ENCODE results near the gene CSTPP1. TPM values are rescaled to one million over a fixed set of nuclear protein-coding genes. Genes with fewer than 3 reads are reported as not detected.

The CSTPP1 gene
- total and polyA plus RNA-seq, 2 of the 4 experiments (the other 2 are of a cell fraction): 22.0 to 35.7 TPM

DNA sequence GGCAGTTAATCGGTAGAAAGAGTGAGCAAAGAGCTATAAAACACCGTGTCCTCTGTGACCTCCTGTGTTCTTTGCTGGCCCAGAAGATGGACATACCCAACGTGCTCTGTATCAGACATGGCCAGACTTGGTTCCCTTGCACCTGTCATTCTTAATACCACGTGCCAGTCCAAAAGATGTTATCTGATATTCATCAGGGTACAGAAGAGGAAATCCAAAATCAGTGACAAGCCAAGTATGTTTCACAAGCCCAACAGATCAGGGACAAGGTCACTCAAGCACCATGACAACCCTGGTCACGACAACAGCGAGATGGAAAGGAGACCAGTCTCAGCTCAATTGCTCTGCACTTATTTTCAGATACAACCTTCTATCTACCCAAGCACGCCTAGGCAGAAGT, 21.7 kb upstream of the CSTPP1 start:
- intact Hi-C loops (cut with micrococcal nuclease) (no loop called here), dilution Hi-C loops (cut with HindIII; ENCODE audit: low sequenced_read_pairs, unreplicated experiment) (no loop called here), in situ Hi-C loops (cut with MboI; ENCODE audit: low sequenced_read_pairs) (loop anchor here (10.0 kb wide), 1 partner anchor 240 kb away; no protein-coding TSS in a partner anchor)
- no peak overlapping the region for H2BK120ac ChIP-seq (ENCODE audit: low read depth, low read length)
- no peak overlapping the region for H2BK20ac ChIP-seq (ENCODE audit: low read depth, low read length)
- DNase-seq: no peak
- H2AK9ac ChIP-seq (replicated peaks; ENCODE audit: low read depth, low read length, poor library complexity): no peak overlapping the region
- peaks cover 11% of the 10 kb centered on the region for H3K4me1 ChIP-seq (ENCODE audit: control insufficient read depth, insufficient read depth, low read length)
- H3K36me3 ChIP-seq (ENCODE audit: control insufficient read depth, insufficient read depth, low read length): no peaks in the 10 kb centered on the region
- H3K27me3 ChIP-seq (ENCODE audit: control insufficient read depth, insufficient read depth, low read length): no peaks in the 10 kb centered on the region
- no peak overlapping the region for H3K9ac ChIP-seq (ENCODE audit: low read depth, low read length)
- H3K27ac ChIP-seq (ENCODE audit: insufficient read depth, low read length): no peak overlapping the region
- no peak overlapping the region for H2BK15ac ChIP-seq (ENCODE audit: low read depth, low read length)
- H4K5ac ChIP-seq (ENCODE audit: low read depth, low read length): no peak overlapping the region
- no peak for TF ChIP-seq CEBPB (IDR thresholded peaks at IDR 0.05; ENCODE audit: low read depth, low read length)
- TF ChIP-seq, protein P1, sequence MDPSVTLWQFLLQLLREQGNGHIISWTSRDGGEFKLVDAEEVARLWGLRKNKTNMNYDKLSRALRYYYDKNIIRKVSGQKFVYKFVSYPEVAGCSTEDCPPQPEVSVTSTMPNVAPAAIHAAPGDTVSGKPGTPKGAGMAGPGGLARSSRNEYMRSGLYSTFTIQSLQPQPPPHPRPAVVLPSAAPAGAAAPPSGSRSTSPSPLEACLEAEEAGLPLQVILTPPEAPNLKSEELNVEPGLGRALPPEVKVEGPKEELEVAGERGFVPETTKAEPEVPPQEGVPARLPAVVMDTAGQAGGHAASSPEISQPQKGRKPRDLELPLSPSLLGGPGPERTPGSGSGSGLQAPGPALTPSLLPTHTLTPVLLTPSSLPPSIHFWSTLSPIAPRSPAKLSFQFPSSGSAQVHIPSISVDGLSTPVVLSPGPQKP (IDR thresholded peaks at IDR 0.05; ENCODE audit: borderline replicate concordance, low read depth, low read length): no peak
- TF ChIP-seq RCOR1 (IDR thresholded peaks at IDR 0.05; ENCODE audit: insufficient replicate concordance, low read length): no peak
- TF ChIP-seq, protein P2, sequence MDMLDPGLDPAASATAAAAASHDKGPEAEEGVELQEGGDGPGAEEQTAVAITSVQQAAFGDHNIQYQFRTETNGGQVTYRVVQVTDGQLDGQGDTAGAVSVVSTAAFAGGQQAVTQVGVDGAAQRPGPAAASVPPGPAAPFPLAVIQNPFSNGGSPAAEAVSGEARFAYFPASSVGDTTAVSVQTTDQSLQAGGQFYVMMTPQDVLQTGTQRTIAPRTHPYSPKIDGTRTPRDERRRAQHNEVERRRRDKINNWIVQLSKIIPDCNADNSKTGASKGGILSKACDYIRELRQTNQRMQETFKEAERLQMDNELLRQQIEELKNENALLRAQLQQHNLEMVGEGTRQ (IDR thresholded peaks at IDR 0.05; ENCODE audit: low read depth, low read length): no peak
- no peak for TF ChIP-seq MXI1 (IDR thresholded peaks at IDR 0.05; ENCODE audit: borderline replicate concordance, low read depth, low read length)
- no peak for TF ChIP-seq POLR2A (IDR thresholded peaks at IDR 0.05; ENCODE audit: low read depth, low read length)
- no peak for TF ChIP-seq NFE2L2 (IDR thresholded peaks at IDR 0.05; ENCODE audit: low read depth, low read length)
- TF ChIP-seq SMC3 (IDR thresholded peaks at IDR 0.05; ENCODE audit: low read depth, low read length): no peak
- TF ChIP-seq, protein P3, sequence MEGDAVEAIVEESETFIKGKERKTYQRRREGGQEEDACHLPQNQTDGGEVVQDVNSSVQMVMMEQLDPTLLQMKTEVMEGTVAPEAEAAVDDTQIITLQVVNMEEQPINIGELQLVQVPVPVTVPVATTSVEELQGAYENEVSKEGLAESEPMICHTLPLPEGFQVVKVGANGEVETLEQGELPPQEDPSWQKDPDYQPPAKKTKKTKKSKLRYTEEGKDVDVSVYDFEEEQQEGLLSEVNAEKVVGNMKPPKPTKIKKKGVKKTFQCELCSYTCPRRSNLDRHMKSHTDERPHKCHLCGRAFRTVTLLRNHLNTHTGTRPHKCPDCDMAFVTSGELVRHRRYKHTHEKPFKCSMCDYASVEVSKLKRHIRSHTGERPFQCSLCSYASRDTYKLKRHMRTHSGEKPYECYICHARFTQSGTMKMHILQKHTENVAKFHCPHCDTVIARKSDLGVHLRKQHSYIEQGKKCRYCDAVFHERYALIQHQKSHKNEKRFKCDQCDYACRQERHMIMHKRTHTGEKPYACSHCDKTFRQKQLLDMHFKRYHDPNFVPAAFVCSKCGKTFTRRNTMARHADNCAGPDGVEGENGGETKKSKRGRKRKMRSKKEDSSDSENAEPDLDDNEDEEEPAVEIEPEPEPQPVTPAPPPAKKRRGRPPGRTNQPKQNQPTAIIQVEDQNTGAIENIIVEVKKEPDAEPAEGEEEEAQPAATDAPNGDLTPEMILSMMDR (conservative IDR thresholded peaks at IDR 0.05; ENCODE audit: low read depth, low read length): no peak
- H4K91ac ChIP-seq (ENCODE audit: insufficient read depth, low read depth, low read length): no peak overlapping the region
- ATAC-seq (ENCODE audit: low read depth): no peak
- peaks cover 0 to 15% of the 10 kb centered on the region in 2 experiments; a peak in 3 of 4 replicates for H3K79me1 ChIP-seq (ENCODE audit: low read depth in 1 of 2, low read length in 2 of 2)
- H3K4me3 ChIP-seq (ENCODE audit: insufficient read depth, low read depth, low read length): no peak overlapping the region
- POLR2A ChIA-PET (ENCODE audit: unreplicated experiment): no interaction called here
- no peak overlapping the region for H3K14ac ChIP-seq (replicated peaks; ENCODE audit: low read depth, low read length)
- no peak overlapping the region for H4K8ac ChIP-seq (ENCODE audit: low read depth in 2 of 2, low read length in 2 of 2)
- H3K56ac ChIP-seq (ENCODE audit: extremely low read depth, insufficient read depth, low read length): no peak overlapping the region
- H3K9me1 ChIP-seq (ENCODE audit: insufficient read depth, low read length): peaks cover 9% of the 10 kb centered on the region
- CTCF ChIA-PET: no interaction called here
- no peak overlapping the region for H3K18ac ChIP-seq (ENCODE audit: low read depth, low read length)
- no peak overlapping the region for H3K4me2 ChIP-seq (ENCODE audit: low read depth, low read length)
- no peak overlapping the region for H2BK5ac ChIP-seq (ENCODE audit: low read depth, low read length, poor library complexity, severe bottlenecking)
- no peak overlapping the region for H3K23ac ChIP-seq (ENCODE audit: low read depth, low read length)
- H4K20me1 ChIP-seq (ENCODE audit: insufficient read depth, low read length): no peaks in the 10 kb centered on the region
- peak overlapping the region; percentile 56; the same call in 1 of the 2 replicates for H2AK5ac ChIP-seq (ENCODE audit: low read depth, low read length)
- WGBS, 2 experiments (ENCODE audit: extremely low coverage in 2 of 2, insufficient read length in 1 of 2): 57% methylated on average over 2 of the region's 7 CpGs; no CpG with 5 or more reads in 1 of the 2 experiments
- no peak overlapping the region for H2AFZ ChIP-seq (replicated peaks; ENCODE audit: low read length, poor library complexity)
- H3K9me3 ChIP-seq (ENCODE audit: control insufficient read depth, insufficient read depth, low read length): no peaks in the 10 kb centered on the region
- no TSS peak for BruUV-seq (replicated peaks)
- H3K4ac ChIP-seq (ENCODE audit: low read depth, low read length): no peak overlapping the region
